Stomach (tissue), 4 donors: Measurements from ENCODE around the gene KCNIP4.

ENCODE experiments used
- POLR2A ChIP-seq, 4 donors: fragments of 450-650 bp; IDR thresholded peaks; one replicate each; pipeline ENCODE4 v1.6.1; 2016; ENCODE audit warnings: antibody characterized with exemption in 4 of 4, control low read depth in 2 of 4, mild to moderate bottlenecking in 1 of 4, moderate library complexity in 1 of 4
- TF ChIP-seq, protein P1 (sequence below), 7 experiments: fragments of 450-650 bp in 4 of 7; fragments of 200-600 bp in 3 of 7; sonication (generic) in 3 of 7; IDR thresholded peaks; one replicate each; pipeline ENCODE4 v1.5.1; 2016 to 2019; ENCODE audit warnings: antibody characterized with exemption in 7 of 7, control low read depth in 2 of 7, mild to moderate bottlenecking in 1 of 7

DNA sequence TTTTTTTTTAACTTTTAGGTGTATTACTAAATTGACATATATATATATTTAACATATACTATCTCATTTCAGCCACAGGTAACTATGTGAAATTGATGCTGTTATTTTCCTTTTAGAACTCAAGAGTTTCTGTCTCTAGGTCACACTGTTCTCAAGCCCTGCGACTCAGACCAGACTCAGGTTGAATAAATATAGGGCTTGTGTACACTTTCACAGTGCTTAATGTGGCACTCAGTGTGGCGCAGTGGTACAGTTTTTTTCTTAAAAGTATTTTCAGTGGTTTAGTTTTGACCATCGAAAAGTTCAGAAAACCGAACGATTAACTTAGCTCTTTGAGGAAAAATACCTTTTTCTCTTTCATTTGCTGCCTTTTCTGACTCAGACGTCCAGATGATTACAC, 1223.7 kb downstream of the KCNIP4 start:
- TF ChIP-seq, protein P1, sequence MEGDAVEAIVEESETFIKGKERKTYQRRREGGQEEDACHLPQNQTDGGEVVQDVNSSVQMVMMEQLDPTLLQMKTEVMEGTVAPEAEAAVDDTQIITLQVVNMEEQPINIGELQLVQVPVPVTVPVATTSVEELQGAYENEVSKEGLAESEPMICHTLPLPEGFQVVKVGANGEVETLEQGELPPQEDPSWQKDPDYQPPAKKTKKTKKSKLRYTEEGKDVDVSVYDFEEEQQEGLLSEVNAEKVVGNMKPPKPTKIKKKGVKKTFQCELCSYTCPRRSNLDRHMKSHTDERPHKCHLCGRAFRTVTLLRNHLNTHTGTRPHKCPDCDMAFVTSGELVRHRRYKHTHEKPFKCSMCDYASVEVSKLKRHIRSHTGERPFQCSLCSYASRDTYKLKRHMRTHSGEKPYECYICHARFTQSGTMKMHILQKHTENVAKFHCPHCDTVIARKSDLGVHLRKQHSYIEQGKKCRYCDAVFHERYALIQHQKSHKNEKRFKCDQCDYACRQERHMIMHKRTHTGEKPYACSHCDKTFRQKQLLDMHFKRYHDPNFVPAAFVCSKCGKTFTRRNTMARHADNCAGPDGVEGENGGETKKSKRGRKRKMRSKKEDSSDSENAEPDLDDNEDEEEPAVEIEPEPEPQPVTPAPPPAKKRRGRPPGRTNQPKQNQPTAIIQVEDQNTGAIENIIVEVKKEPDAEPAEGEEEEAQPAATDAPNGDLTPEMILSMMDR (IDR thresholded peaks at IDR 0.05): no peak
- no peak for TF ChIP-seq POLR2A (IDR thresholded peaks at IDR 0.05)
